NCI-H526 treated with DMSO at 0.1 percent for 48 hours (cell line): Measurements from ENCODE around the gene SLC6A8.
"Not testable (repeated sequence)": the region's sequence is repeated elsewhere in the genome, so short reads cannot be mapped to it uniquely, and the experiment has no call there.

Experiments used
- DNase-seq: peaks from one replicate; lab custom pipeline; 2025; lab: John Stamatoyannopoulos, UW

SLC6A8 gene

GRCh38 chrX:153693216-153694086, 5.7 kb downstream of the SLC6A8 start:
- no peak for DNase-seq

GRCh38 chrX:153694256-153694655, 6.5 kb downstream of the SLC6A8 start:
- DNase-seq, result not testable (repeated sequence)

GRCh38 chrX:153694687-153695270, 7.1 kb downstream of the SLC6A8 start:
- no peak for DNase-seq

GRCh38 chrX:153696100-153696499, 8.4 kb downstream of the SLC6A8 start:
- DNase-seq, result no peak

- DNase-seq, result not testable (repeated sequence)
Observed at GRCh38 chrX:153696538-153696937, 8.8 kb downstream of the SLC6A8 start.

GRCh38 chrX:153696986-153697722, 9.4 kb downstream of the SLC6A8 start:
- not testable (repeated sequence) for DNase-seq

GRCh38 chrX:153697924-153698865, 10.5 kb downstream of the SLC6A8 start:
- no peak for DNase-seq

- DNase-seq, result not testable (repeated sequence)
Observed at GRCh38 chrX:153699210-153699783, 11.6 kb downstream of the SLC6A8 start.

- not testable (repeated sequence) for DNase-seq
Observed at GRCh38 chrX:153699784-153700371, 12.2 kb downstream of the SLC6A8 start.

GRCh38 chrX:153700376-153700945, 12.7 kb downstream of the SLC6A8 start:
- DNase-seq, result no peak

- DNase-seq, result no peak
Observed at GRCh38 chrX:153700967-153701366, 13.2 kb downstream of the SLC6A8 start.

- no peak for DNase-seq
Observed at GRCh38 chrX:153701706-153702105, 14.0 kb downstream of the SLC6A8 start.

GRCh38 chrX:153702336-153703035, 14.8 kb downstream of the SLC6A8 start:
- DNase-seq, result no peak

- DNase-seq, result no peak
Observed at GRCh38 chrX:153703036-153703370, 15.3 kb downstream of the SLC6A8 start.

GRCh38 chrX:153704021-153704526, 16.3 kb downstream of the SLC6A8 start:
- DNase-seq, result no peak

- not testable (repeated sequence) for DNase-seq
Observed at GRCh38 chrX:153704631-153705402, 17.1 kb downstream of the SLC6A8 start.

- DNase-seq, result not testable (repeated sequence)
Observed at GRCh38 chrX:153705403-153706060, 17.8 kb downstream of the SLC6A8 start.

GRCh38 chrX:153706799-153707198, 19.1 kb downstream of the SLC6A8 start:
- DNase-seq, result no peak
